GM18870 (cell line): Measurements from ENCODE around the gene RNASE8.

Experiments
- ATAC-seq: cut with Tn5 transposase; IDR thresholded peaks from one replicate; pipeline ENCODE4 v1.9.1; 2021; ENCODE audit warnings: moderate library complexity; ENCODE audit not compliant: unreplicated experiment

The RNASE8 gene

DNA sequence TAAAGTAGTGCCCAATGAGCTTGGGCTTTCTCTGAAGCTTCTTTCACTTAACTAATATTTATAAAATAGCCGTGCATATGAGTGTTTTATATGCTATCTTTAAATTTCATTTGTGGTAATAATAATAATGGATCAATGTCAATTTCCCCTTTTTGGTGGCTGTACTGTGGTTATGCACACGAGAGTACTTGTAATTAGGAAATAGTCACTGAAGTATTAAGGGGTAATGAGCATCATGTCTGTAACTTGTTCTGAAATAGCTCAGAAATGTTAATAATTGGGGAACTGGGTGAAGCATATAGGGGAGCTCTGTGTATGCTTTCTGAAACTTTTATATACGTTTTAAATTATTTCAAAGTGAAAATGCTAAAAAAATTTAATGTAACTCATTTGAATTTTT lies 7.0 kb upstream of the RNASE8 start:
- no peak for ATAC-seq

DNA sequence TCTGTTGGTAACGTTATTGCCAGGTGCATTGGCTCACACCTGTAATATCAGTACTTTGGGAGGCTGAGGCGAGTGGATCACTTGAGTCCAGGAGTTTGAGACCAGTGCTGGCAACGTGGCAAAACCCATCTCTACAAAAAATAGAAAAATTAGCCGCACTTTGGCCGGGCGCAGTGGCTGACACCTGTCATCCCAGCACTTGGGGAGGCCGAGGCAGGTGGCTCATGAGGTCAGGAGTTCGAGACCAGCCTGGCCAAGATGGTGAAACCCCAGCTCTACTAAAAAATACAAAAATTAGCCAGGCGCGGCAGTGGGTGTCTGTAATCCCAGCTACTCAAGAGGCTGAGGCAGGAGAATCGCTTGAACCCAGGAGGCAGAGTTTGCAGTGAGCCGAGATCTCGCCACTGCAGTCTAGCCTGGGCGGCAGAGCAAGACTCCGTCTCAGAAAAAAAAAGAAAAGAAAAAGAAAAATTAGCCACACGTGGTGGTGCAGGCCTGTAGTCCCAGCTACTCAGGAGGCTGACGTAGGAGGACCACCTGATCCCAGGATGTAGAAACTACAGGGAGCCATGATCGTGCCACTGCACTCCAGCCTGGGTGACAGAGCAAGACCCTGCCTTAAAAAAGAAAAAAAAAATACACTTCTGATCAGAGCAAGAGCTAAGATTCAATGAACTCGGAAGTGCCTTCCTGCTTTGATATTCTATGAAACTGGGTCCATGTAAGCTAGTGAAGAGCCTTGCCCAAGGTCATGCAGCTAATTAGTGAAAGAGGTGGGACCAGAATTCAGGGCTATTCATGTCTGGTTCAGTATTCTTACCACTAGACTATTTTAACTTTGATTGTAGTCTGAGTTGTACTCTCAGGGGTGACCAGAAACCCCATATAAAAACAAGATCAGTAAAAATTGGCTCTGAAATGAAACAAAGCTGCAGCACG lies 4.2 kb upstream of the RNASE8 start:
- ATAC-seq, result no peak

DNA sequence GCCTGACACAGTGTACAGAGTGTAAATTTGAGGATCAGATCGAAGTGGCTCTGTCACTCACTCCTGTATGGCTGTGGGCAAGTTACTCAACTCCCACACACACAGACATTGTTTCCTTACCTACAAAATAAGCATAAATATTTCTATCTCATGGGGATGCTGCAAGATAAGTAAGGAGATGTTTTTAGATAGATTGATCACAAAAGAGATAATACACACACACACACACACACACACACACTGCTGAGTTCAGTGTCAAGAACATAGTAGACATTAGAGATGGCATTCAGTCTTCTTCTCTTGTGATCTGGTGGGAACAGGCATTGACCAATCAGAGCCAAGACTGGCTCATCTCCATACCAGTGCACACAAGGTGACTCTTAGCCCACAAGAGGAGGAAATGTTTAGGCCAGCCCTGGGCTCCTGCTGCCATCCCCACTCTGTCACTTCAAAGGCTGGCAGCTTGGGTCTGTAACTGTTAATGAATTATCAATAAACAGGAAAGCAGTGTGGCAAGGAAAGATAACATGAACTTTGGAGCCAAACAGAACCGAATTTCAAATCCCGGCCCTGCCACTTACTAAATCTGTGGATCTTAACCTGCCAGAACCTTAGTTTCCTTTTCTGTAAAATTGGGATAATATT lies 3.4 kb upstream of the RNASE8 start:
- no peak for ATAC-seq

DNA sequence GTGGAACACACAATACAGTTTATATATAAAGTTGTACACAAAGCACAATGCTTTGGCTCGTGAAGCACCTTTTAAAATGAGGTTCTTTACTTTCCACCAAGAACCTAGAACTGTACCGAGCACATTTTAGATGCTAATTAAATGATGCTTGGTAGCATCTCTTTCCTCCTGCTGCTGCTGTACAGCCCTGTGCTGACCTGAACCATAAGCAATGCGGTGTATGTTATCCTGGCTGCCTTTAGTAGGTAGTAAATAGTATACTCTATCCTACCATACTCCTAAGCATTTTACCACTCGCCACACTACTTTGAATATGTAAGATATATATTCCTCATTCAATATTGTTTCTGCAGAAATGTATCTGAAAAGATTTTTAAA lies 2.9 kb upstream of the RNASE8 start:
- ATAC-seq, result no peak

DNA sequence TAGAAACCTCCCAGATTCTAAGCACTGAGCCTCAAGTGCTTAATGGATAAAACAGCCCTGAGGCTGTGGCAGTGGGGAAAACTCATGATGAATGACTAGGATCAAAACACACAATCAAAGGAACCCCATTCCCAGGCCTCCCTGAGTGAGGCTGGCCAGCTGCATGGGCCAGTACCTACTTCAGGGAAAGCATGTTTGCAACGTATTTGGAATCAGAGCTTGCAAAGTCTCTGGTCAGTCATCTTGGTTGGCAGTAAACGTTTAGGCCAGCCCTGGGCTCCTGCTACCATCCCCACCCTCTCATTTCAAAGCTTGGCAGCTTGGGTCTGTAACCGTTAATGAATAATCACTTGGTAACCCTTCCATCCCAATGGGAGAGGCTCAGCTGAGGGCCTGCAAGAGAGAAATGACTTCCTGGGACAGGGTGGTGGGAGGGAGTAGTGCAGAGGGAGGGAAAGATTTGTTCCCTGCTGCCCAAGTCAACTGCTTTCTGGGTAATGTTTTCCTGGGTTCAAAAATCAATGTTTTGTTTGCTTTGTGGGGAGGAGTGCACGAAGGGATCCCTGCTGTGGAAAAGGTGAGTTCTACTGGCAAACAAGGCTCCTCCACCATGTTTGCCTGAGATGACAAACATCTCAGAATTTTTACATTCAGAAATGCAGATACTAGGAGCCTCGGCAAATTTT lies 2.0 kb upstream of the RNASE8 start:
- ATAC-seq, result no peak

DNA sequence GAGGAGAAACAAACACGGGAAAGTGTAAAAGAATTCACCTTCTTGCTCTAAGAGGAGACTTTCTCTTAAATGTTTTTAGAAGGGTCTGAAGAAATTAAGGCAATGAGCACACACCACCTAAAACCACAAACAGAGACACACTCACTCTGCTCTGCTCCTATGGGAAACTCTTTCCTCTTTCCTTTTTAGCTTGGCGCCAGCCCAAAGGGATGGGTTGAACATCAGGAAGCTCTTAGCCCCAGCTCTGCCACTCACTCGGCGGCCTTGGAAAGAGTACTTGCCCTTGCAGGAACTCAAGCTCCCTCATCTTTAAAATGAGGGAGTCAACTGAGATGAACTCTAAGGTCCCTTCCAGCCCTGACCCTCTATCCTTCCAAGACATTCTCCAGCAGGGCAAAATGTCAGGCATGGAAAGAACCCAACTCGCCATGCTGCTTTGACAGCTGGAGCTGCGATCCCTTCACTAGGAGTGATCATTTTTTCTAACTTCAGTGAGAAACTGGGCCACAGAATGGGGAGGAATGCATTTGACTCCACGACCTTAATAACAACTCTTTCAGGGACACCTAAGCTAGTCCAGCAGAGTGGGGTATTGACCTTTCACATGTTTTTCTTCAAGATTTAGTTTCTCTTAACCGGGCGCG lies 980 bp upstream of the RNASE8 start:
- ATAC-seq, result no peak

DNA sequence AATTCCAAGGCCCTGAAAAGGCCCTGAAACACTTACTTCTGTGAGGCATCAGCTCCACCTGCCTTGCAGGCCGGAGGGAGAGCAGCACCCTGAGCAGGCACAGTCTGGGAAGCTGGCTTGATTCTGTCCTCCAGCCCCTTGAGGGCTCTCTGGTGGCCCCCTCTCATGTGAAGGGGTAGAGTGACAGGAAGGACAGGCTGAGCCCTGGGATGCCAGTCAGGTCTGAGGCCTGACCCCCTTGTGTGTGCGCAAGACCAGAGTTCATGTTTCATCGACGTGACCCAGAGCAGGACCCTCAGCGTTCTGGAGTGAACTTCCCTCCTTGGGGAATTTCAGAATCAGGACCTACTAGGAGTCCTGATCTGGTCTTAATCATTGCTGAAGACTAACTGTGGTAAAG lies 1.3 kb downstream of the RNASE8 start:
- ATAC-seq, result no peak

DNA sequence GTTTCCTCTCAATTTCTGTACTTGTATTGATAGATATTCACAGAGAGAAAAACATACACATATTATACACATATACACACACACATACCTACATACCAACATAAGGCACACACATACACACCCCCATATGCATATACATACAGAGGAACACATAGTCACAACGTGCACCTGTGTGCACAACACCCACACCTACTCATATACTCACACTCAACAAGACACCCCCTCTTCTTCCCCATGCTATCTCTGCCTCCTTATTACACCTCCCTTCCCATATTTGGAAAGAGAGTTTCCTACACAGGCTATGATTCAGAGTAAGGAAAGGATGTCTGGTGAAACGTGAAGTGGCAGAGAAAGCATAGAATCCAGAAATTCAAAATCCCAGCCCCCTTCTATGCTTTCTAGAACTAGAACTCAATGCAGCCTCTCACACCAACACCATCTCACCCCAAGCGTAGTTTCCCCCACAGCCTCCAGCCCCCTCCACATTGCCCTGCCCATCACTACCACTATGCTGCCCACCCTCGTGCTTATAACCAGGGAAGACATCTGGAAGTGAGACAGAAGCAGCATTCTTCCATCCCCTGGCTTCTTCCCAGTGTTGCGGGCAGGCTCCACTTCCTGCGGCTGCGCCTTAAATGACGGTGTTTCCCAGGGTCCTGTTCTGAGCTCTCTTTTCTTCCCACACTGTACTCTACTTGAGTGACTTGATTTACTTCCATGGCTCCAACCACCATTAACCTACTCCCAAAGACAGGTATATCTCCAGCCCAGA lies 2.4 kb downstream of the RNASE8 start:
- no peak for ATAC-seq

DNA sequence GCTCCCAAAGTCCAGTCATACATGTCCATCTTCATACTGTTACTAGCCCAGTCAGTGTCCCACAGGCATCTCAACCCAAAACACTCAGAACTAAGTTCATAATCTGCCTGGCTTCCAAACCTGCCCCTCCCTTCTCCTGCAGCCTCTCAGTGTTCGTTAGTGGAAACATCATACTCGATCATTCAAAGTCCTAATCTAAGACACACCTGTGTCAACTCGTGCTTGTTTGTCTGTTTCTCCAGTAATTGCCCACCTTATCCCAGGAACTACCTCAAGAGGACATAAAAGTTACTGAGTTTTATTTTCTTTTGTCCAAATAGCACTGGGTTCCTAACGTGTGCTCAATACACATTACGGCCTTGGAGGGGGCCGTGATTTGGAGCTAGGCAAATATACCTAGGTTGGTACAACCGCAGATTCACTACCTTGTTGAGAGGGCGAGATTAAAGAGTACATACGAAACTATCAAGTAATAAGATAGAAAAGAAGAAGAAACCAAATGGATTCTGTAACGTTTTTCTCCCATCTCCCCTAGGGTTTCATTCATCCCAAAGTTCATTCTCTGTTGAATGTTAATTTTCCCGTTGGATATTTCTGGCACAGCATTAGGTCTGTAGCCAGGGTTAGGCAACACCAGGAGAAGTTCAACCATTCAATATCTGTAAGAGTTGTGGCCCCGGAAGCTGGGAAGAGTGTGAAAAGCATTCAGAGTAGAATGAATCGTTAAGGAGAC lies 3.2 kb downstream of the RNASE8 start:
- no peak for ATAC-seq

DNA sequence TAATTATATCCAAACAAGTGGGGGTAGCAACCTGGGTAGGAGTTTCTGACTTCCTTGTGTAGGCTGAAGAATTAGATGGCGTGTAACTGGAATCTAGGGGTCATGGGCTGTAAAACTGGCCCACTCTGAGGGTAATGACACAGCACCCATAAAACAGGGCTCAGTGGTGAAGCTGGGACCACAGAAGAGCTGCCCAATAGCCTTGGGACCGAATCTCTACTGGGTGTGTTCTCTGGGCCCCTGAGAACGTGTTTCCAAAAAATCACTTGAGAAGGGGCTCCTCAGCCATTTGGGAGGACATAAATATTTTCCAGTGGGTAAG lies 3.7 kb downstream of the RNASE8 start:
- no peak for ATAC-seq

DNA sequence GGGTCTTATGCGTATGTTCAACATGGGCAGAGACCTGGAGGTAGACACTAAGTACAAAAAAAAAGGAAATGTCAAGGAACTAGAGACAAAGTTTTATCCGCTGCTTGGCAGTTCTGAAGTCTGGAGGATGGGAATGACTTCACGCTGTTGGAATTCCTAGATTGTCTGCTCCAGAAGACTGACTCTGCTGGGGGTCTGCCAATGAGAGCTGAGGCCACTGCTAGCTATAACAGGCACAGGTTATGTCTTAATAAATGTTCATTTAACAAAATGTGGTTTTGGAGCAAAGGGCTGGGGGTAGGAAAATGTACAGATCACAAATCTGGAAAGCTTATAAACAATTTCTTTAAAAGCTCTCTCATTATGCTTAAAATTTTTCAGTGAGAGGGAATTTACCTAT lies 5.9 kb downstream of the RNASE8 start:
- ATAC-seq, result no peak

DNA sequence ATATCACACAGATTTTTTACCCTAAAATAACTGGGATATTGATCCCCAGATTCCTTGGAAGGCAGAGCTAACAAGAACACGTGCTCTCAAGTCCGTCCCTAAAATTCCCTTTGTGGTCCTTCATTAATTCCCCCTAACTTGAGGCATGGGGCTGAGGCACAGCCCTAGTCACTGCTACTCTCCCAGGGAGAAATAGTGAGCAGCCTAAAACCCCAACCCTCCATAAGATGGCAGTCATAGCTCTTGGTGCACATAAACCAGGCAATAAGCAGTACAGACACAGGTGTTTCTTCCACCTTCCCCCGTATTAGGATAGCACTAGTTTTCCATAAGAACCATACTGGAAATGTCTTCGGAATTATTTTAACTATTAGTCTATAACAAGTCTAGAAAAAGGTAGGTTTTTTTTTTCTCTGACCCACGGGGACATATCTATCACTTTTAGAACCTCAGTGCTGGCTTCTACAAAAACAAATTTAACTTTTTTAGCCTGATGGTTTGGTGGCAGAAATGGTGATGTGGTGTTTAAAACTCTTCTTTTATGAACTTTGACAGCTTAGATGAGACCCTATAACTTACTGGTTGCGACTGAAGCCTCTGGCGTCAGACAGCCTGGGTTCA lies 9.4 kb downstream of the RNASE8 start:
- ATAC-seq, result no peak

DNA sequence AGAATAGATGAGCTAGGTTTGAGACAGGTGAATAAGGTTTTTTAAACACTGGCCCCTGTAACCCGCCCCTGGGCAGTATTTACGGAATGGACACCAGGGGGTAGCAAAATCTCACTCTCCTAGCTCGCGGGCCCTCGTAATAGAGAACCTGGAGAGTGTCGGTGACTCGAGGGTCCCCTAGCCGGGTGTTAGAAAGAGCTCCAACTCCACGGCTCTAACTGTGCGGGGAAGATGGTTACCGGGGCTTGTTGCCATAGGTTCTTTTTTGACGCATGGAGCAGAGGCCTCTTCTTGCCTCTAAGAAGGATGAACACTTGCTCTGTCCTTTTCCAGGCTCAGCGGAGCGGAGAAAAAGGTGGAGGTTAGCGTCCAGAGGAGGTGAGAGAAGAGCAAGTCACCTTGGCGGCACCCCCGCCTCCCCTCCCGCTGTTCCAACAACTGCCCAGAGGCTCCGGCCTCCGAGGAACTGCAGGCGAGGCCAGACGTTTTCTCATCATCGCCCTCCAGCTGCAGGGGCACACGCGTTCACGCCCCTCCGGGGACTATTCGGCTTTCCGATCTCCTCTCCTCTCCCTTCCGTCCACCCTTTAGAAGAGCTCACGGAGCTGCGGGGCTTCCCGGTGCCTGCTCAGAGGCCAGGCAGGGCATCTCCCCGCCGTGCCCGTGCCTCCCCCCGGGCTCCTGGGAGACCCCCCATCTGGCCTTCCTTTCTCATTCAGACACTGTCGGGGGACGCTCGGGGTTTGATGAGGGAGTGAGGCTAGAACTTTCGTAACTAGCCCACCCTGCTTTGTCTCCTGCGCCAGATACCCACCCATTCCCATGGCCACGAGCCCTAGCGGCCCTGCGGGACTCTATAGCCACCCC lies 11.1 kb downstream of the RNASE8 start:
- peak; percentile 33 for ATAC-seq

DNA sequence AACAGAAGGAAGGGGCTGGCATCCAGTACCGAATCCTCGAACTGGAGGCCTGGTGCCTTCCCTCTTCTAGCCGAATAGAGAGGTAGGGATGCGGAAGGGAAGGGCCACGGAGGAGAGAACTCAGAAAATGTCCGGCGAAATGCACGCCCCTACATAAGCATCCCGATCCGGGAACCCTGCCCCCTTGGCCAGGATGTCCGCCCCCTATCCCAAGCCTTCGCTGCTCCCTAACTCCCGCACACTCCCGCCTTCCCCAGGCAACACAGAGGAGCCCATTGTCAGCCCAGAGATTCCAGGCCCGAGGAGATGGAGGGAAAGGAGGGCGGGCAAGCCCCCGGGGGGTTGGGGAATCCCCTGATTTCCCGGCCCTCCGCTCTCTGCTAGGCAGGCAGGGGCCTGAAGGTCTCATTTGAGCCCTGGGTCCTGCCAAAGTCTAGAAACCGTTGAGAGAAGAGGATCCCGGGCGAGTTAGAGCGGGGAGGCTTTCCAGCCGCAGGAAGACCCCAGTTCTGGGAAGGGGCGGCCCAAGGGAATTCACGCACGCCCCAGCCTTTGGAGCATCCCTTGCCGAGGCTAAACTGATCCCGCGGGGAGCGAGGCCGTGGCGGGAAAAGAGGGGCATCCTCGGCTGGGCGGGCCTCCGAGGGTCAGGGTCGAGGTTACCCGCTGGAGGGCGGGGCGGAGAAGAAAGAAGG lies 11.9 kb downstream of the RNASE8 start:
- ATAC-seq, result no peak

DNA sequence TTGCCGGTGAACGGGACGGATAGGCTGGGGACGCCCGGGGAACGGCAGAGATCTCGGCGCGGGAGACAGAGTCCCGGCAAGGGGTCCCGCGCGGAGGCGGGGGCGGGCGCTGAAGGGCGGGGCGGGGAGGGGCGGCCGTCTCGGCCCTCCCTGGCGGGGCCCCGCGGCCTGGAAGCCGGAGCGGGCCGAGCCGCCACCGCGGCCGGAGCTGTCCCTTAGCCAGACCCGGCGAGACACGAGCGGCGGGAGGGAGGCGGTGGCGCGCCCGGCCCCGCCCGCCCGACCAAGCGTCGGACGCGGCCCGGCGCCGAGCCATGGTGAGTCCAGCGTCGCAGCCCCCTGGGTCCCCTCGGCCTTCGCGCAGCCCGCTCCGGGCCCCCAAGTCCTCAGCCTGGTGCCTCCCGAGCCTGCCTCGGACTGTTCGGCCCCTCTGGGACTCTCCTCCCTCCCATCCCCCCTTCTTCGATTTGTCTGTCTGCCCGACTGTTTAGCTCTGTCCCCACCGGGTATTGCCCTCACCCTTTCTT lies 12.5 kb downstream of the RNASE8 start, which contains the start of gene ARHGEF40:
TSS of gene ARHGEF40 (plus strand) at position 222 of the 527 bp plus-strand sequence. CDS start at position 315, 93 bp downstream.
- no peak for ATAC-seq

DNA sequence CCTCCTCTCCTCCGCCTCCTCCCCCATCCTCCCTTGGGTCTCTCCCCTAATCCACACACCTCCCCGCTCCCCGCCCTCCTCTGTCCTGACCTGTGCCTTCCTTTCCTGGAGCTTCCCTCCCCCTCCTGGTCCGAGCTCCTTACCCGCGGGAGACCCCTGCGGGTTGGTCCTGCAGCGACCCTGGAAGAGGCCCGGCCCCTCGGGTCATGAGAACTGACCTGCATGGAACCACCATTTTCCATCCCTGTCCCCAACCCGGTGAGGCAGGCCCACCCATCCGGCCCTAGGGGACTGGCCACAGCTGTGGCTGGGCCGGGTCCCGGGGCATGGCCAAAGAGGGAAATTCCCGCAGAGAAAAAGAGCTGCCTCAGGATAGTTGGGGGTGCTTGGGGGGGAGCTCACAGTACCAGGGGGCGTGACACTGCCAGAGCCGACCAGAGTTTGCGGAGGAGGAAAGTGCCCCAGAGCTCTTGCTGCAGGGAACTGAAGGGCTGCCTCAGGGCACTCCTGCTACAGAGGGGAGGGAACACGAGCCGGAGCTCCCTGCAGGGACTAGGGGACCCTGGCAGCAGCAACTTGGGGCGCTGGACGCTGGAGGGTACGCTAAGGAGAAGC lies 13.1 kb downstream of the RNASE8 start:
- peak; percentile 4 for ATAC-seq
